ENCODE data around the gene SNX20. TPM values are rescaled to one million over a fixed set of nuclear protein-coding genes. Genes with fewer than 3 reads are reported as not detected.

Gene SNX20
- total and polyA plus RNA-seq, 2 of the 13 experiments (the other 11 are each of a cell fraction or from before 2014, with no cell fraction given): not detected

- Histone ChIP-seq H3K4me2 (ENCODE audit: low read depth, low read length) (no peak overlapping the region), H3K27me3 (ENCODE audit: control insufficient read depth in 1 of 2, insufficient read depth in 2 of 2, low read length in 2 of 2) (no peaks in the 10 kb centered on the region), H3K79me2 (ENCODE audit: insufficient read depth, low read length) (no peaks in the 10 kb centered on the region), H3K4me3 (replicated peaks in 1 of 3; ENCODE audit: insufficient read depth in 1 of 3, low read depth in 2 of 3, low read length in 3 of 3) (no peak overlapping the region), H4K20me1 (ENCODE audit: insufficient read depth, low read length) (peaks cover 72% of the 10 kb centered on the region), H3K4me1 (ENCODE audit: insufficient read depth, low read length) (peaks cover 12% of the 10 kb centered on the region; the same call in 1 of the 2 replicates), H3K9me3 (ENCODE audit: low read length) (no peaks in the 10 kb centered on the region), H3K9ac (ENCODE audit: insufficient read depth, low read depth, low read length) (no peak overlapping the region), H2AFZ (ENCODE audit: low read length) (no peak overlapping the region), H3K36me3 (replicated peaks in 1 of 2; ENCODE audit: control insufficient read depth in 1 of 2, insufficient read depth in 2 of 2, low read length in 2 of 2) (peaks cover 88 to 100% of the 10 kb centered on the region in 2 experiments), H3K27ac (ENCODE audit: extremely low read length, insufficient read depth, low read length) (no peak overlapping the region)
- ChIA-PET CTCF (ENCODE audit: low intra/inter-chr PET ratio, low total read pairs) (no interaction called here), POLR2A (interaction anchor here (1.6 kb wide), 1 partner anchor 79 kb away, joined by 4 read pairs; the partner anchor contains the start of gene NKD1)
- no peak for TF ChIP-seq MTERF4 (CRISPR knock-in tag; IDR thresholded peaks at IDR 0.05)
- TF ChIP-seq ARHGAP35 (CRISPR knock-in tag; IDR thresholded peaks at IDR 0.05; ENCODE audit: borderline replicate concordance): no peak
- no peak for TF ChIP-seq ZNF24 (IDR thresholded peaks at IDR 0.05)
- TF ChIP-seq MAX (IDR thresholded peaks at IDR 0.05): no peak
- TF ChIP-seq ZNF143 (CRISPR knock-in tag; IDR thresholded peaks at IDR 0.05): no peak
- TF ChIP-seq FUBP1 (CRISPR knock-in tag; IDR thresholded peaks at IDR 0.05; ENCODE audit: borderline replicate concordance): no peak
- TF ChIP-seq NONO (IDR thresholded peaks at IDR 0.05): no peak
- TF ChIP-seq NONO (CRISPR knock-in tag; conservative IDR thresholded peaks at IDR 0.05): no peak
- TF ChIP-seq GTF2F1 (IDR thresholded peaks at IDR 0.05; ENCODE audit: low read length): no peak
- no peak for TF ChIP-seq TFE3 (CRISPR knock-in tag; IDR thresholded peaks at IDR 0.05)
- TF ChIP-seq ZNF639 (CRISPR knock-in tag; conservative IDR thresholded peaks at IDR 0.05): no peak
- TF ChIP-seq HES4 (CRISPR knock-in tag; IDR thresholded peaks at IDR 0.05; ENCODE audit: borderline replicate concordance): no peak
- TF ChIP-seq KMT2B (CRISPR knock-in tag; IDR thresholded peaks at IDR 0.05): no peak
- TF ChIP-seq TCF7 (IDR thresholded peaks at IDR 0.05; ENCODE audit: low read depth): no peak
- TF ChIP-seq ARID2 (CRISPR knock-in tag; IDR thresholded peaks at IDR 0.05; ENCODE audit: borderline replicate concordance): no peak
- TF ChIP-seq RBM39 (IDR thresholded peaks at IDR 0.05; ENCODE audit: low read depth, low read length, poor library complexity, severe bottlenecking): no peak
- no peak for TF ChIP-seq STAG1 (CRISPR knock-in tag; IDR thresholded peaks at IDR 0.05)
- TF ChIP-seq MTA3 (CRISPR knock-in tag; IDR thresholded peaks at IDR 0.05): no peak
- no TSS peak for BruUV-seq (replicated peaks)
- in situ Hi-C loops (cut with HindIII; ENCODE audit: extremely low pct_ligation_motif_present, low pct_unique_long_range_greater_than_20kb) (no loop called here), intact Hi-C loops (cut with micrococcal nuclease; ENCODE audit: unreplicated experiment) (no loop called here)
- ATAC-seq (no peak), DNase-seq (ENCODE audit: low spot score) (no peak), FAIRE-seq (no peak)
- WGBS (ENCODE audit: low lambda C conversion rate): 79% methylated on average over 4 of the region's 4 CpGs
Measured at GRCh38 chr16:50626868-50627267, 54.2 kb downstream of the SNX20 start.

Data from HepG2 (cell line).